OCI-LY3 (cell line): Measurements from ENCODE around the gene STK26.

Experiments used
- CTCF ChIP-seq: fragments of 200-600, 300-600 bp; sonication (generic); IDR thresholded peaks from 2 replicates; pipeline ENCODE4 v1.5.1; 2014; ENCODE audit warnings: antibody characterized with exemption, low read length, low read depth
- EZH2phosphoT487 ChIP-seq: fragments of 200-600 bp; shearing (Covaris generic); IDR thresholded peaks from 2 replicates; pipeline ENCODE4 v1.6.1; 2018; ENCODE audit warnings: antibody characterized with exemption, mixed run types, low read depth

GRCh38 chrX:132031867-132032266 lies 8.8 kb downstream of the STK26 start:
- TF ChIP-seq CTCF: no peak
- no peak for TF ChIP-seq EZH2phosphoT487
